Left ventricle myocardium inferior (tissue), 1 donor: ENCODE results near the gene PTER. TPM values are rescaled to one million over a fixed set of nuclear protein-coding genes. Genes with fewer than 3 reads are reported as not detected.

Source experiments
- DNase-seq: peaks from one replicate; pipeline ENCODE4 v3.0.0-alpha.2; 2020
- H3K27ac ChIP-seq: fragments of 200-600 bp; replicated peaks from 2 replicates; pipeline ENCODE4 v1.8.0; 2021
- H3K27me3 ChIP-seq: fragments of 200-600 bp; 2 replicates; pipeline ENCODE4 v1.8.0; 2021; ENCODE audit warnings: low read depth
- H3K36me3 ChIP-seq: fragments of 200-600 bp; 2 replicates; pipeline ENCODE4 v1.8.0; 2021
- H3K4me1 ChIP-seq: fragments of 200-600 bp; 2 replicates; pipeline ENCODE4 v1.8.0; 2021
- H3K4me3 ChIP-seq: fragments of 200-600 bp; 2 replicates; pipeline ENCODE4 v1.8.0; 2021; ENCODE audit warnings: mild to moderate bottlenecking, moderate library complexity
- H3K9me3 ChIP-seq: fragments of 200-600 bp; replicated peaks from 2 replicates; pipeline ENCODE4 v1.8.0; 2021
- intact Hi-C: fragments of 100-400 bp; cut with micrococcal nuclease; formaldehyde crosslinking; loops from one replicate; pipeline ENCODE4 v1.11.0; 2022
- total RNA-seq: library from RNA; stranded (reverse); fragmentation: NEBNext Ultra II Directional; extraction: Animal tissue kit (Norgen Biotek cat#: 25700); gene quantifications from one replicate; pipeline ENCODE4 v1.2.1, GENCODE V29; 2021
- TF ChIP-seq, protein P1 (sequence below): fragments of 200-600 bp; IDR thresholded peaks from 2 replicates; pipeline ENCODE4 v1.8.0; 2021; ENCODE audit warnings: antibody characterized with exemption, mild to moderate bottlenecking, borderline replicate concordance
- donor health status: DM: no; HTN: yes; CAD: no; lungs with severe emphysema.

PTER gene
- total RNA-seq, 1 donor from 2014 or later = 16.3 TPM

DNA sequence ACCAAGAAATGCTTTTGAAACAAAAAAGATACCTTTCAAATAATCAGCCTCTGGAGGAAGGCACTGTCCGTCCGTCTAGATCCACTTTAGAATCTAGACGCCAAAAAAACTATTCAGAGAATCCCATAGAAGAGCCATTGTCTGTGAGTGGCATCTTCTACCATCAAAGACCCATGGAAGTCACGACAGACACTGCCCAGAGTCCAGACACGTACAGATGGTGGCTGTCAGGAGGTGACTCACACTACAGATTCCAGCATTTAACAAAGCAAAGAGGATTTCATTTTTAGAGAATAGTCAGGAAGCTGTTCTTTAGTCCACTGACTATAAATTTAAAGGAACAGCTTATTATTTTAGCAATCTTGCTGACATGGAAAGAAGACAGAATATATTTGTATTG, 73.2 kb downstream of the PTER start:
- intact Hi-C loops = no loop called here
- Histone ChIP-seq H3K27ac (no peak overlapping the region), H3K4me3 (no peak overlapping the region)

DNA sequence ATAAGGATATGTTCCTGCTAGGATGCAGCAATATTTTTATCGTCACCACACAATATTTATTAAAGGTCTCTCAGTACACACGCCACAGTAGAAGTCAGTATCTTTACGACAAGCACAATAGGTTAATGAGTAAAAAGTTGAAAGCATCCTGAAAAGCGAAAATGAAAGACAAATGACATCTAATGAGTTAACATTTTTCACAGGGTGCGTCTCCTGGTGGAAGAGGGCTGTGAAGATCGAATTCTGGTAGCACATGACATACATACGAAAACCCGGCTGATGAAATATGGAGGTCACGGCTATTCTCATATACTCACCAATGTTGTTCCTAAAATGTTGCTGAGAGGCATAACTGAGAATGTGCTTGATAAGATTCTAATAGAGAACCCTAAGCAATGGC, 74.0 kb downstream of the PTER start:
- DNase-seq = no peak
- no peak overlapping the region for H3K4me3 ChIP-seq
- H3K4me1 ChIP-seq = no peaks in the 10 kb centered on the region
- no peaks in the 10 kb centered on the region for H3K27me3 ChIP-seq
- H3K36me3 ChIP-seq = peaks cover 17% of the 10 kb centered on the region
- intact Hi-C loops = no loop called here
- H3K27ac ChIP-seq = no peak overlapping the region
- TF ChIP-seq, protein P1, sequence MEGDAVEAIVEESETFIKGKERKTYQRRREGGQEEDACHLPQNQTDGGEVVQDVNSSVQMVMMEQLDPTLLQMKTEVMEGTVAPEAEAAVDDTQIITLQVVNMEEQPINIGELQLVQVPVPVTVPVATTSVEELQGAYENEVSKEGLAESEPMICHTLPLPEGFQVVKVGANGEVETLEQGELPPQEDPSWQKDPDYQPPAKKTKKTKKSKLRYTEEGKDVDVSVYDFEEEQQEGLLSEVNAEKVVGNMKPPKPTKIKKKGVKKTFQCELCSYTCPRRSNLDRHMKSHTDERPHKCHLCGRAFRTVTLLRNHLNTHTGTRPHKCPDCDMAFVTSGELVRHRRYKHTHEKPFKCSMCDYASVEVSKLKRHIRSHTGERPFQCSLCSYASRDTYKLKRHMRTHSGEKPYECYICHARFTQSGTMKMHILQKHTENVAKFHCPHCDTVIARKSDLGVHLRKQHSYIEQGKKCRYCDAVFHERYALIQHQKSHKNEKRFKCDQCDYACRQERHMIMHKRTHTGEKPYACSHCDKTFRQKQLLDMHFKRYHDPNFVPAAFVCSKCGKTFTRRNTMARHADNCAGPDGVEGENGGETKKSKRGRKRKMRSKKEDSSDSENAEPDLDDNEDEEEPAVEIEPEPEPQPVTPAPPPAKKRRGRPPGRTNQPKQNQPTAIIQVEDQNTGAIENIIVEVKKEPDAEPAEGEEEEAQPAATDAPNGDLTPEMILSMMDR = no peak
- H3K9me3 ChIP-seq = no peaks in the 10 kb centered on the region

More for the DNA sequence above, 73.2 kb downstream of the PTER start:
- TF ChIP-seq, protein P1 = no peak
- Histone ChIP-seq H3K9me3 (no peaks in the 10 kb centered on the region), H3K4me1 (peaks cover 3% of the 10 kb centered on the region), H3K36me3 (peaks cover 22% of the 10 kb centered on the region), H3K27me3 (no peaks in the 10 kb centered on the region)
- no peak for DNase-seq

DNA sequence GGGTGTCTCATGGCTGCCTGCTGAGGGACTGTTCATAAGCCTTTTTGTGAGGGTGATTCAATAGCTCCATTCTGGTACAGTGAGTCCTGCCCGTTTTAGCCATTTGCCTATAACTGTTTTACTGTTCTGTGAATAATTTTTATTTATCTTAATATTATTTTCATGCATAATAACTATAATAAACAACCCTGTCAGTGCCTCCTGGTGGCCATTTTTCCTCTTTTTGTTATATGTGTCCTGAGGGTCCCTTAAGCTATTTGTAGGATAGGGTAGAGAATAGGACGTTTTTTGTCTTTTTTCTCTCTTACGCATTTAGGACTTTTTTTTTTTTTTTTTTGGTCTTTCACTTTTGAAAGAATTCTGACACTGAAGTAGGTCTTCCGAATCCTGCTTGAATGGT, 82.0 kb downstream of the PTER start:
- Histone ChIP-seq H3K9me3 (no peaks in the 10 kb centered on the region), H3K36me3 (peaks cover 6% of the 10 kb centered on the region), H3K4me3 (no peak overlapping the region), H3K27ac (no peak overlapping the region), H3K27me3 (peaks cover 52% of the 10 kb centered on the region), H3K4me1 (peaks cover 26% of the 10 kb centered on the region)
- no peak for DNase-seq
- intact Hi-C loops = no loop called here
- TF ChIP-seq, protein P1 = peak; percentile 18

DNA sequence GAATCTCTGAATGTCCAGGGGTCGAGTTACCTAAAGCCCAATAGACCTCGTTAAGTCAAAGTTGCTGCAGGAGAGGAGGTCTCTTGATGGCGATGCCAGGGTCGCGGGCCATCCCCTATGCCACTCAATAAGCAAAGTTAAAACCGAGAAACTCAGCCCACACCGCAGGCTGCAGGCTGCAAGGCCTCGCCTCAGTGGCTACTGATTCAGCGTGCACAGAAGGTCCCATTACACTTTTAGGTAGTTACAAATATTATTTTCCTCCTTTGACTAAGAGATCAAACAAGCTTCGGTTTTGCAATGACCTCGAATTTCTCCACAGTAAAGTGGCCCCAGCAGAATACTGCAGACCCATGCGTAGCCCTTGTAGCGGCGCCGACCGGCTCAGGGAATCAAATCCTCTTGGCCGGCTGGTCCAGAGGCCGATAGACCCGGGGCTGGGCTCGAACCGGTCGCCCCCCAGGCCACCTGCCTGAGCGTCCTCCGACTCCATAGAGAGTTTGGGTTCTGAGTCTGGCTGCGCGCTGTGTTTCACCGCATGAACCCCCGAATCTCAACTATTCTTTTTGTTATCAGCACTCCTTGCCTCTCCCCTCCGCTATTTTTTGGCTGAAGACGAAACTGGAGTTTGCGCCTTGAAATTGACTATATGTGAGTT, 82.6 kb downstream of the PTER start:
- TF ChIP-seq, protein P1 = no peak
- Histone ChIP-seq H3K27me3 (peaks cover 52% of the 10 kb centered on the region), H3K4me3 (peak overlapping the region; percentile 70), H3K36me3 (peaks cover 3% of the 10 kb centered on the region), H3K4me1 (peaks cover 26% of the 10 kb centered on the region), H3K9me3 (no peaks in the 10 kb centered on the region), H3K27ac (no peak overlapping the region)
- intact Hi-C loops = no loop called here
- no peak for DNase-seq

DNA sequence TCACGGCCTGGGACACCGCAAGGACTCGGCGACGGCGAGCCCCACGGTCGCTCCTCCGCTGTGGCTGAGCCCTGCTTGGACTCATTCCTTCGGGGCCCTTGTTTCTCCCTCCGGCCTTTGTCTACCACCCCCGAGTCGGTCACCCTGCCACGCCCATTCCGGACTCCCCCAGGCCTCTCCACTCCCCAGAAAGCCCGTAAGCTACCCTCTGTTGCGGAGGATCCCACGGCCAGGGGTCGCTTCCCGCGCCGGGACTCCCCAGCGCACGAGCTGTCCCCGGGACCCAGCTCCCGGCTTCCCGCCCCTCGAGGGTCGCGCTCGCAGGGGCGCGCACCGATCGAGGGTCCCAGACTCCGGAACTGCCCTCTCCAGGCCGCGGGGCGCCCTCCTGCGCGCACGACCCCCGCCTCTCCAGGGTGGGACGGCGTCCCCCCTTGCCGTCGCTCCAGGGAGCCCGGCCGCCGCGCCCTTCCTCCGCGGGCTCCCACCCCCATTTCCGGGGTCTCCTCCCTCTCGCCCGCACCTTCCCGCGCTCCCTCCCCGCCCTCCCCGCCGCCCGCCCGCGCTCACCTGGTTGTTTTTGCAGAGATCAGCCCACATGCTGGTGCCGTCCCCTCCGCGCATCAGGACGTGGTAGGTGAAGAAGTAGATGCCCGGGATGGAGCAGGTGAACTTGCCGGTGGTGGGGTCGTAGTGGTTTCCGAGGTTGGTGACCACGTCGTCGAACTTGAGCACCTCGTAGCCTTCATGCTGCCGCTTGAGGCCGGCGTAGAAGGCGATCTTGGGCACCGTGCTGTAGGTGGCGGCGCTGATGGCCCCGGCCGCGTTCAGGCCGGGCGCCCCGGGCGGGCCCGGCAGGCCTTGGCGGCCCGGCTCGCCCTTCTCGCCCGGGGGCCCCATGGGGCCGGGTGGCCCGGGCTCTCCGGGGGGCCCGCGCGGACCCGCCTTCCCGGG, 83.4 kb downstream of the PTER start:
- Histone ChIP-seq H3K4me3 (peak overlapping the region; percentile 70), H3K36me3 (no peaks in the 10 kb centered on the region), H3K27ac (no peak overlapping the region), H3K27me3 (peaks cover 52% of the 10 kb centered on the region), H3K4me1 (peaks cover 26% of the 10 kb centered on the region), H3K9me3 (no peaks in the 10 kb centered on the region)
- TF ChIP-seq, protein P1 = no peak
- intact Hi-C loops = no loop called here
- no peak for DNase-seq
